MCF 10A (cell line): Measurements from ENCODE around the gene MYO16. TPM values are rescaled to one million over a fixed set of nuclear protein-coding genes. Genes with fewer than 3 reads are reported as not detected.

Source experiments
- BruUV-seq: library from RNA; stranded (reverse); fragments of 400-500 nt; replicated peaks from 2 replicates; lab custom pipeline; 2021; lab: Mats Ljungman, UMichigan
- CTCF ChIA-PET: fragments of 300-600 bp; sonication (Branson Sonifier 250); formaldehyde crosslinking; extraction: SDS; loops from one replicate; lab custom pipeline; 2021; ENCODE audit warnings: antibody characterized with exemption, inconsistent platforms; lab: Yijun Ruan, JAX
- POLR2A ChIA-PET: fragments of 300-600, 350-650 bp; sonication (Branson Sonifier 250); formaldehyde crosslinking; extraction: SDS; loops from one replicate; lab custom pipeline; 2020; ENCODE audit warnings: antibody characterized with exemption, inconsistent platforms; lab: Yijun Ruan, JAX
- DNase-seq: peaks from one replicate; pipeline ENCODE4 v3.0.0-alpha.2; 2018; ENCODE audit not compliant: unreplicated experiment
- H3K27ac Mint-ChIP-seq: one replicate; pipeline ENCODE4 v1.8.0; 2022; ENCODE audit warnings: mild to moderate bottlenecking, low read depth, mixed read lengths; ENCODE audit not compliant: unreplicated experiment
- H3K27me3 Mint-ChIP-seq: one replicate; pipeline ENCODE4 v1.8.0; 2022; ENCODE audit warnings: mixed read lengths; ENCODE audit not compliant: insufficient read depth, unreplicated experiment
- H3K36me3 Mint-ChIP-seq: one replicate; pipeline ENCODE4 v1.8.0; 2022; ENCODE audit warnings: mild to moderate bottlenecking, moderate library complexity, mixed read lengths; ENCODE audit not compliant: insufficient read depth, unreplicated experiment
- H3K4me1 Mint-ChIP-seq: one replicate; pipeline ENCODE4 v1.8.0; 2022; ENCODE audit warnings: mixed read lengths; ENCODE audit not compliant: insufficient read depth, unreplicated experiment
- H3K4me3 Mint-ChIP-seq: one replicate; pipeline ENCODE4 v1.8.0; 2022; ENCODE audit warnings: mild to moderate bottlenecking, moderate library complexity, mixed read lengths; ENCODE audit not compliant: unreplicated experiment
- H3K9me3 Mint-ChIP-seq: one replicate; pipeline ENCODE4 v1.8.0; 2022; ENCODE audit warnings: mixed read lengths; ENCODE audit not compliant: unreplicated experiment
- intact Hi-C: fragments of 100-400 bp; cut with micrococcal nuclease; formaldehyde crosslinking; loops from 2 replicates; pipeline ENCODE4 v1.14.1; 2022
- total RNA-seq: library from RNA; stranded (reverse); gene quantifications from 2 replicates; pipeline ENCODE4 v1.2.3, GENCODE V29; 2022
- TF ChIP-seq, protein P1 (sequence below): fragments of 200-600 bp; IDR thresholded peaks from one replicate; pipeline ENCODE4 v1.8.0; 2022; ENCODE audit warnings: antibody characterized with exemption, mild to moderate bottlenecking; ENCODE audit not compliant: unreplicated experiment

The MYO16 gene
- total RNA-seq, 1 experiment from 2014 or later, result not detected

DNA sequence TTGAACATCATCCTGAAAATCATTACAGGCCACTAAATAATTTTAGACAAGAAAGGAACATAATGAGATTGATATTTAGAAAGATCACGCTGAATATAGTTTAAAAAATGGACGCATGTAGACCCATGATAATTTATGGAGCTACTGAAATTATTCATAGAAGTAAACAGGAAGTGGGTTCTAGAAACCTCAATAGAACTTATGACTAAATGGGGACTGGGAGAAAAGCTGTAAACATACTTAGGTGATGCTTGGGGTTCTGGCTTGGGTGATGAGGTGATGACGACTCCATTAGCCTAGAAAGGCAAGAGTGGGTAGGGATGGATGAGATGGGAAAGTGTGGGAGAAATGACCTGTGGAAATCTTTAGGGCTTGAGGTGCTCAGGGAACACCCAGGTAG is 484.0 kb downstream of the MYO16 start:
- H3K4me3 Mint-ChIP-seq, result no peak overlapping the region
- ChIA-PET CTCF (interaction anchor here (0.8 kb wide), 1 partner anchor 33 kb away, joined by 3 read pairs; no protein-coding TSS in a partner anchor), POLR2A (no interaction called here)
- no peaks in the 10 kb centered on the region for H3K9me3 Mint-ChIP-seq
- DNase-seq, result no peak
- no TSS peak for BruUV-seq
- no peaks in the 10 kb centered on the region for H3K27me3 Mint-ChIP-seq
- TF ChIP-seq, protein P1, sequence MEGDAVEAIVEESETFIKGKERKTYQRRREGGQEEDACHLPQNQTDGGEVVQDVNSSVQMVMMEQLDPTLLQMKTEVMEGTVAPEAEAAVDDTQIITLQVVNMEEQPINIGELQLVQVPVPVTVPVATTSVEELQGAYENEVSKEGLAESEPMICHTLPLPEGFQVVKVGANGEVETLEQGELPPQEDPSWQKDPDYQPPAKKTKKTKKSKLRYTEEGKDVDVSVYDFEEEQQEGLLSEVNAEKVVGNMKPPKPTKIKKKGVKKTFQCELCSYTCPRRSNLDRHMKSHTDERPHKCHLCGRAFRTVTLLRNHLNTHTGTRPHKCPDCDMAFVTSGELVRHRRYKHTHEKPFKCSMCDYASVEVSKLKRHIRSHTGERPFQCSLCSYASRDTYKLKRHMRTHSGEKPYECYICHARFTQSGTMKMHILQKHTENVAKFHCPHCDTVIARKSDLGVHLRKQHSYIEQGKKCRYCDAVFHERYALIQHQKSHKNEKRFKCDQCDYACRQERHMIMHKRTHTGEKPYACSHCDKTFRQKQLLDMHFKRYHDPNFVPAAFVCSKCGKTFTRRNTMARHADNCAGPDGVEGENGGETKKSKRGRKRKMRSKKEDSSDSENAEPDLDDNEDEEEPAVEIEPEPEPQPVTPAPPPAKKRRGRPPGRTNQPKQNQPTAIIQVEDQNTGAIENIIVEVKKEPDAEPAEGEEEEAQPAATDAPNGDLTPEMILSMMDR, result no peak
- H3K4me1 Mint-ChIP-seq, result peaks cover 5% of the 10 kb centered on the region
- H3K27ac Mint-ChIP-seq, result no peak overlapping the region
- intact Hi-C loops, result no loop called here
- no peaks in the 10 kb centered on the region for H3K36me3 Mint-ChIP-seq

DNA sequence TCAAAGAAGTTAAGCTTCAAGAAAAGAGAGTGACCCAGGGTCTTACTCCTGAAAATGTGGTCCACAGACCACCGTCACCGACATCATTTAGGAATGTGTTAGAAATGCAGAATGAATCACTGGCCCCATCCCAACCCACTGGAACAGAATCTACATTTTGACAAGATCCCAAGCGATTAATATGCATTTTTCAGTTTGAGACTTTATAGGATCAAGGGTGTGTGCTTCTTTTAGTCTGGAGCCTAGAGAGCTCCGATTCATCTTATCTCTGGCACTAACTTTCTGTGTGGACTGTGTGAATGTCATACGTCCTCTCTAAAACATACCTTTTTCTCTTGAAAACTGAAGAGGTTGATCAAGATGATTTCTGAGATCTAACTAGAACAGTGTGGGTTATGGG is 484.8 kb downstream of the MYO16 start:
- ChIA-PET POLR2A (interaction anchor here (1.3 kb wide), 1 partner anchor 10 kb away, joined by 3 read pairs; no protein-coding TSS in a partner anchor), CTCF (interaction anchor here (0.8 kb wide), 1 partner anchor 32 kb away, joined by 3 read pairs; no protein-coding TSS in a partner anchor)
- TF ChIP-seq, protein P1, result no peak
- Mint-ChIP-seq H3K27me3 (no peaks in the 10 kb centered on the region), H3K9me3 (no peaks in the 10 kb centered on the region), H3K27ac (no peak overlapping the region), H3K4me1 (peaks cover 5% of the 10 kb centered on the region), H3K4me3 (no peak overlapping the region), H3K36me3 (no peaks in the 10 kb centered on the region)
- BruUV-seq, result no TSS peak
- intact Hi-C loops, result no loop called here
- DNase-seq, result no peak

DNA sequence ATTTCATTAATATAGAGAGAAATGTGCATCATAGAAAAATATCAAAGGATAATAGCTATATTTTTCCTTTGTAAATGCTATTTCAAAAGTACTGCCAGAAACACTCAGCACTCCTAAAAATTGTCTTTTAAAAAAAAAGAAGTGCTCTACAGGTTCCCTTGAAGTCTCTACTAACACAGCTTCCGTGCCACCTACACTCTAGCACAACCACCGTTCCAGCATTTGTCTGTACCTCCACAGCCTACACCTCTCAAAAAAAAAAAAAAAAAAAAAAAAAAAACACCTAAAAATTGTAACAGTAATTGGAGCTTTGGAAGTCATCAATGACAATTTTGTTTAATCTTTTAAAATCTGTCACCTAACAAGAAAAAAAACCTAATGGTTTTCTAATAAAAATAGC is 485.6 kb downstream of the MYO16 start:
- ChIA-PET CTCF (no interaction called here), POLR2A (interaction anchor here (0.6 to 1.3 kb wide), 2 partner anchors 11 to 628 kb away, joined by 3 to 4 read pairs; no protein-coding TSS in a partner anchor)

DNA sequence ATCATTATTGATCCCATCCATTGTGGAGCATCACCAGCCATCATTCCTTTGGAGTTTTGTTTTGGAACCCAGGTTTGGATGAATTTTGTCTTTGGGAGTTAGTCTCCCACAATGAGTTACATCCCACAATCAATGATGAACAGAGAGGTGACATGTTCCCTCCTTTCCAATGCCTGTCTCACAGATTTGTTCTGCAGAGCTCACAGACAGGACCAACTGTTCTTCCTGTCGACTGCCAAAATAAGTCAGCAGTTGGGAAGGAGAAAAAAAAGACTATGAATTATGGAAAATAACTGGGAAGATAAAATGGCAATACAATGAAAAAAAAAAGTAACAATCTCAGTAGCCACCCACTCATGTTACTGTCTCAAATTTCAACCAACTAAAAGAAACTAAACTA is 489.1 kb downstream of the MYO16 start:
- Mint-ChIP-seq H3K36me3 (no peaks in the 10 kb centered on the region), H3K27ac (no peak overlapping the region), H3K4me1 (peaks cover 2% of the 10 kb centered on the region), H3K27me3 (no peaks in the 10 kb centered on the region), H3K4me3 (no peak overlapping the region), H3K9me3 (no peaks in the 10 kb centered on the region)
- BruUV-seq, result no TSS peak
- ChIA-PET POLR2A (no interaction called here), CTCF (interaction anchor here (0.6 kb wide), 1 partner anchor 157 kb away, joined by 3 read pairs; no protein-coding TSS in a partner anchor)
- no peak for DNase-seq
- TF ChIP-seq, protein P1, result no peak
- intact Hi-C loops, result no loop called here

More for the DNA sequence above, 485.6 kb downstream of the MYO16 start:
- H3K36me3 Mint-ChIP-seq, result no peaks in the 10 kb centered on the region
- no TSS peak for BruUV-seq
- no peak overlapping the region for H3K4me3 Mint-ChIP-seq
- TF ChIP-seq, protein P1, result no peak
- H3K9me3 Mint-ChIP-seq, result no peaks in the 10 kb centered on the region
- H3K27ac Mint-ChIP-seq, result no peak overlapping the region
- H3K27me3 Mint-ChIP-seq, result no peaks in the 10 kb centered on the region
- DNase-seq, result no peak
- intact Hi-C loops, result no loop called here
- H3K4me1 Mint-ChIP-seq, result peaks cover 5% of the 10 kb centered on the region
